ENCODE results near the gene HIP1. TPM values are rescaled to one million over a fixed set of nuclear protein-coding genes. Genes with fewer than 3 reads are reported as not detected.
"Not testable (repeated sequence)": the region's sequence is repeated elsewhere in the genome, so short reads cannot be mapped to it uniquely, and the experiment has no call there.

HIP1 gene
- total RNA-seq, 1 donor from 2014 or later = 18.0 TPM

DNA sequence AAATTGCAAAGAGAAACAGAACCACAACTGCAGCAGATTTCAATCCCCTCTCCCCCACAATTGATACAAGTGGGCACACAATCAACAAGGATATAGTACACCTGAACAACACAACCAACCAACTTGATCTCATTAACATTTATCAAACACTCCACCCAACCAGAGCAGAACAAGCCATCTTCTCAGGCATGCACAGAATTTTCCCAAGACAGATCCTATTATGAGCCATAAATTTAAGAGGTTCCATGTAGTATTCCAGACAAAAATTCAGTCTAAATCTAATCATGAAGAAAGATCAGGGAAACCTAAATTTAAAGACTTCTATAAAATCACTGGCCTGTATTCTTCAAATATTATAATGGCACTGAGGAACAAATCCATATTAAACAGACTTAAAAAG, 217.0 kb downstream of the HIP1 start:
- intact Hi-C loops (cut with DNase I) = loop anchor here (10.0 kb wide), 1 partner anchor 213 kb away; the partner anchor contains the start of gene HIP1
- not testable (repeated sequence) for DNase-seq (ENCODE audit: missing footprints); ATAC-seq

DNA sequence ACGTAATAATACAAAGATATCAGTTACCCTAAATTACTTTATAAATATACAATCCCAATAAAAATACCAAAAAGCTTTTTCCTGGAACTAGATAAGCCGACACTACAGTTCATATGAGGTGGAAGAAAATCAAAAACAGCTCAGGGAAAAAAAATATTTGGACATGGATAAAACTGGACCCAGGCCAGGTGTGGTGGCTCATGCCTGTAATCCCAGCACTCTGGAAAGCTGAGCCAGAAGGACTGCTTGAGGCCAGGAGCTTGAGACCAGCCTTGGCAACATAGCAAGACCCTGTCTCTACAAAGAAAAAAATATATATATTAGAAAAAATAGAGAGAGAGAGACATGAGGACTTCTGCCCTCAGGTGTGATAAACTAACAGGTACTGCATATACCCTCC, 219.9 kb downstream of the HIP1 start:
- ATAC-seq; DNase-seq (ENCODE audit: missing footprints); intact Hi-C loops (cut with DNase I): not testable (repeated sequence)

GRCh38 chr7:75509033-75509432, 229.7 kb downstream of the HIP1 start:
- intact Hi-C loops (cut with DNase I); ATAC-seq: not testable (repeated sequence)

GRCh38 chr7:75492020-75492419, 246.7 kb downstream of the HIP1 start, which contains the start of gene SPDYE5:
SPDYE5 (plus strand) TSS chr7:75492320; CDS start chr7:75494048, 1,728 bp downstream.
- DNase-seq (ENCODE audit: missing footprints); intact Hi-C loops (cut with DNase I); ATAC-seq: not testable (repeated sequence)

More at GRCh38 chr7:75509033-75509432, 229.7 kb downstream of the HIP1 start:
- DNase-seq (ENCODE audit: missing footprints) = not testable (repeated sequence)

GRCh38 chr7:75485979-75486643, 252.6 kb downstream of the HIP1 start, which contains the start of gene POM121C:
POM121C (minus strand) TSS chr7:75486299; CDS start chr7:75441496, 44,803 bp downstream.
- intact Hi-C loops (cut with DNase I) = not testable (repeated sequence)
- DNase-seq (ENCODE audit: missing footprints) (peak; percentile 97), ATAC-seq (peak; percentile 100)

- intact Hi-C loops (cut with DNase I); ATAC-seq: not testable (repeated sequence)
- peak; percentile 63 for DNase-seq (ENCODE audit: missing footprints)
Measured at GRCh38 chr7:75485355-75485978, 253.3 kb downstream of the HIP1 start.

Other genes starting within 250 kb of the HIP1 start
- gene SPDYE5, start 246.6 kb downstream of the HIP1 start, total RNA-seq = not detected
- not detected for gene CCL26, start 33.3 kb upstream of the HIP1 start, total RNA-seq
- not detected for gene CCL24, start 74.9 kb upstream of the HIP1 start, total RNA-seq
- 16.7 TPM for gene RHBDD2, start 140.1 kb upstream of the HIP1 start, total RNA-seq
- 66.3 TPM for gene POR, start 176.2 kb upstream of the HIP1 start, total RNA-seq

Data from Right ventricle myocardium inferior (tissue), 1 donor.